Measurements from ENCODE around the gene SLC25A43. TPM values are rescaled to one million over a fixed set of nuclear protein-coding genes. Genes with fewer than 3 reads are reported as not detected.

Gene SLC25A43
- total and polyA plus RNA-seq, 9 of the 15 experiments (the other 6 are each of a cell fraction or from before 2014, with no cell fraction given) = 1.3 to 8.4 (median 4.0) TPM

DNA sequence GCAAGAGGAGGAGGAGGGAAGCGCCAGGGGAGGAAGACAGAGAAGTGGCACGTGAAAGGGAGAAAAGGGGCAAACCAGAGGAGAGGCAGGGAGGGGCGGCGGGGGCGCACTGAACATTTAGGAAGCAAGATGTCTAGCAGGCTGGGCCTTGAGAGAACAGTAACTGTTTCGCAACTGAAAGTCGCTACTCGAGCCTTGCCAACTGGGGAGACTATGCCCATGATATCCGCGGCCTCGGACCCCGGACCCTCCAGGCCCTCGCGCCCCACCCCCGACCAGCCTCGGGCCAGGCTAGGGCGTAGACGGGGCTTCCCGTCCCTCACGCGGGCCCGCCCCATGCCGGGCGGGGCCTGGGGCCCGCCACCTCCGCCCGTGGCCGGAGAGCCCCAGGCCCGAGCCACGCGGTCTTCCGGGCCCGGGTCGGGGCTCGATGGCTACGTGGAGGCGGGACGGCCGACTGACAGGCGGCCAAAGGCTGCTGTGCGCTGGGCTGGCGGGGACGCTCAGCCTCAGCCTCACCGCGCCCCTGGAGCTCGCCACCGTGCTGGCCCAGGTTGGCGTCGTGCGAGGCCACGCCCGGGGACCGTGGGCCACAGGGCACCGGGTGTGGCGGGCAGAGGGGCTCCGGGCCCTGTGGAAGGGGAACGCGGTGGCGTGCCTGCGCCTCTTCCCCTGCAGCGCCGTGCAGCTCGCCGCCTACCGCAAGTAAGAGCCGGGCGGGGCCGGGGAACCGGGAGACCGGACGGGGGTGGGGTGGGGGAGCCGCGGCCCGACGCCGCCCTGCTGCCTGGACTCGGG, at the start of gene SLC25A43 (continued):
- TF ChIP-seq, protein P1, sequence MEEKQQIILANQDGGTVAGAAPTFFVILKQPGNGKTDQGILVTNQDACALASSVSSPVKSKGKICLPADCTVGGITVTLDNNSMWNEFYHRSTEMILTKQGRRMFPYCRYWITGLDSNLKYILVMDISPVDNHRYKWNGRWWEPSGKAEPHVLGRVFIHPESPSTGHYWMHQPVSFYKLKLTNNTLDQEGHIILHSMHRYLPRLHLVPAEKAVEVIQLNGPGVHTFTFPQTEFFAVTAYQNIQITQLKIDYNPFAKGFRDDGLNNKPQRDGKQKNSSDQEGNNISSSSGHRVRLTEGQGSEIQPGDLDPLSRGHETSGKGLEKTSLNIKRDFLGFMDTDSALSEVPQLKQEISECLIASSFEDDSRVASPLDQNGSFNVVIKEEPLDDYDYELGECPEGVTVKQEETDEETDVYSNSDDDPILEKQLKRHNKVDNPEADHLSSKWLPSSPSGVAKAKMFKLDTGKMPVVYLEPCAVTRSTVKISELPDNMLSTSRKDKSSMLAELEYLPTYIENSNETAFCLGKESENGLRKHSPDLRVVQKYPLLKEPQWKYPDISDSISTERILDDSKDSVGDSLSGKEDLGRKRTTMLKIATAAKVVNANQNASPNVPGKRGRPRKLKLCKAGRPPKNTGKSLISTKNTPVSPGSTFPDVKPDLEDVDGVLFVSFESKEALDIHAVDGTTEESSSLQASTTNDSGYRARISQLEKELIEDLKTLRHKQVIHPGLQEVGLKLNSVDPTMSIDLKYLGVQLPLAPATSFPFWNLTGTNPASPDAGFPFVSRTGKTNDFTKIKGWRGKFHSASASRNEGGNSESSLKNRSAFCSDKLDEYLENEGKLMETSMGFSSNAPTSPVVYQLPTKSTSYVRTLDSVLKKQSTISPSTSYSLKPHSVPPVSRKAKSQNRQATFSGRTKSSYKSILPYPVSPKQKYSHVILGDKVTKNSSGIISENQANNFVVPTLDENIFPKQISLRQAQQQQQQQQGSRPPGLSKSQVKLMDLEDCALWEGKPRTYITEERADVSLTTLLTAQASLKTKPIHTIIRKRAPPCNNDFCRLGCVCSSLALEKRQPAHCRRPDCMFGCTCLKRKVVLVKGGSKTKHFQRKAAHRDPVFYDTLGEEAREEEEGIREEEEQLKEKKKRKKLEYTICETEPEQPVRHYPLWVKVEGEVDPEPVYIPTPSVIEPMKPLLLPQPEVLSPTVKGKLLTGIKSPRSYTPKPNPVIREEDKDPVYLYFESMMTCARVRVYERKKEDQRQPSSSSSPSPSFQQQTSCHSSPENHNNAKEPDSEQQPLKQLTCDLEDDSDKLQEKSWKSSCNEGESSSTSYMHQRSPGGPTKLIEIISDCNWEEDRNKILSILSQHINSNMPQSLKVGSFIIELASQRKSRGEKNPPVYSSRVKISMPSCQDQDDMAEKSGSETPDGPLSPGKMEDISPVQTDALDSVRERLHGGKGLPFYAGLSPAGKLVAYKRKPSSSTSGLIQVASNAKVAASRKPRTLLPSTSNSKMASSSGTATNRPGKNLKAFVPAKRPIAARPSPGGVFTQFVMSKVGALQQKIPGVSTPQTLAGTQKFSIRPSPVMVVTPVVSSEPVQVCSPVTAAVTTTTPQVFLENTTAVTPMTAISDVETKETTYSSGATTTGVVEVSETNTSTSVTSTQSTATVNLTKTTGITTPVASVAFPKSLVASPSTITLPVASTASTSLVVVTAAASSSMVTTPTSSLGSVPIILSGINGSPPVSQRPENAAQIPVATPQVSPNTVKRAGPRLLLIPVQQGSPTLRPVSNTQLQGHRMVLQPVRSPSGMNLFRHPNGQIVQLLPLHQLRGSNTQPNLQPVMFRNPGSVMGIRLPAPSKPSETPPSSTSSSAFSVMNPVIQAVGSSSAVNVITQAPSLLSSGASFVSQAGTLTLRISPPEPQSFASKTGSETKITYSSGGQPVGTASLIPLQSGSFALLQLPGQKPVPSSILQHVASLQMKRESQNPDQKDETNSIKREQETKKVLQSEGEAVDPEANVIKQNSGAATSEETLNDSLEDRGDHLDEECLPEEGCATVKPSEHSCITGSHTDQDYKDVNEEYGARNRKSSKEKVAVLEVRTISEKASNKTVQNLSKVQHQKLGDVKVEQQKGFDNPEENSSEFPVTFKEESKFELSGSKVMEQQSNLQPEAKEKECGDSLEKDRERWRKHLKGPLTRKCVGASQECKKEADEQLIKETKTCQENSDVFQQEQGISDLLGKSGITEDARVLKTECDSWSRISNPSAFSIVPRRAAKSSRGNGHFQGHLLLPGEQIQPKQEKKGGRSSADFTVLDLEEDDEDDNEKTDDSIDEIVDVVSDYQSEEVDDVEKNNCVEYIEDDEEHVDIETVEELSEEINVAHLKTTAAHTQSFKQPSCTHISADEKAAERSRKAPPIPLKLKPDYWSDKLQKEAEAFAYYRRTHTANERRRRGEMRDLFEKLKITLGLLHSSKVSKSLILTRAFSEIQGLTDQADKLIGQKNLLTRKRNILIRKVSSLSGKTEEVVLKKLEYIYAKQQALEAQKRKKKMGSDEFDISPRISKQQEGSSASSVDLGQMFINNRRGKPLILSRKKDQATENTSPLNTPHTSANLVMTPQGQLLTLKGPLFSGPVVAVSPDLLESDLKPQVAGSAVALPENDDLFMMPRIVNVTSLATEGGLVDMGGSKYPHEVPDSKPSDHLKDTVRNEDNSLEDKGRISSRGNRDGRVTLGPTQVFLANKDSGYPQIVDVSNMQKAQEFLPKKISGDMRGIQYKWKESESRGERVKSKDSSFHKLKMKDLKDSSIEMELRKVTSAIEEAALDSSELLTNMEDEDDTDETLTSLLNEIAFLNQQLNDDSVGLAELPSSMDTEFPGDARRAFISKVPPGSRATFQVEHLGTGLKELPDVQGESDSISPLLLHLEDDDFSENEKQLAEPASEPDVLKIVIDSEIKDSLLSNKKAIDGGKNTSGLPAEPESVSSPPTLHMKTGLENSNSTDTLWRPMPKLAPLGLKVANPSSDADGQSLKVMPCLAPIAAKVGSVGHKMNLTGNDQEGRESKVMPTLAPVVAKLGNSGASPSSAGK (IDR thresholded peaks at IDR 0.05) = peak; percentile 76
- TF ChIP-seq SMARCA4 (IDR thresholded peaks at IDR 0.05) (0 out of 2 replicates have a peak, but pooled peaks have one; percentile 23), PHB (CRISPR knock-in tag; IDR thresholded peaks at IDR 0.05) (no peak), ZFX (CRISPR knock-in tag; IDR thresholded peaks at IDR 0.05) (peak; percentile 78; the same call in 1 of the 2 replicates), YBX1 (IDR thresholded peaks at IDR 0.05) (no peak), ETV1 (tag; conservative IDR thresholded peaks at IDR 0.05; ENCODE audit: low read depth) (no peak), U2AF1 (optimal IDR thresholded peaks at IDR 0.05; ENCODE audit: low read depth, low read length) (no peak), CAMTA2 (CRISPR knock-in tag; conservative IDR thresholded peaks at IDR 0.05) (no peak), HLTF (IDR thresholded peaks at IDR 0.05) (no peak), SPI1 (IDR thresholded peaks at IDR 0.05; ENCODE audit: borderline replicate concordance, low read depth, low read length) (no peak), ZNF445 (CRISPR knock-in tag; IDR thresholded peaks at IDR 0.05; ENCODE audit: low read depth) (no peak), UBTF (IDR thresholded peaks at IDR 0.05; ENCODE audit: borderline replicate concordance in 1 of 2, low read depth in 2 of 2, low read length in 2 of 2) (peak; percentile 17 to 41; a peak in 1 of 4 replicates), KDM5B (IDR thresholded peaks at IDR 0.05; ENCODE audit: insufficient replicate concordance, low read depth, low read length) (peak; percentile 52), RBM22 (IDR thresholded peaks at IDR 0.05; ENCODE audit: low read depth, low read length, poor library complexity, severe bottlenecking) (no peak)
